ENCODE measurements around the gene STK35.

STK35 gene

DNA sequence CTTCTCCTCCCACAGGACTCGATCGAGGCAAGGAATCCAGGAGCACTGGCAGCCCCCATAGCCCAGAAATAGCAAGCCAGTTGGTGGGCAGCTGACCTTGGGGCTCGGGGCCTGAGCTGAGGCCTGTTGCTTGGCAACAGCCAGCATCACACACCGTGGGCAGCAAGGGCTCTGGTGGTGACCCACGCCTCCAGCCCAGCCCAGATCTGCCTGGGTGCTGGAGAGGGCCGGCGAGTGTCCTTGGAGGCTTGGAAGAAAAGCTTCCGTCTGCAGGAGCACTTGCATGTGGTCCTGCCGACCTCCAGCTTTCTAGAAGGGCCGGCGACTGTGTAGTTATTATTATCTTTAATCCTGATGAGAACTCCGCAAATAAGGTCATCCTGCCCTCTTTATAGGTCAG, 67.3 kb downstream of the STK35 start:
- no CpG with 5 or more reads among the region's 12 CpGs for WGBS, 2 donors (ENCODE audit: extremely low coverage in 2 of 2, insufficient read length in 2 of 2, insufficient replicate concordance in 1 of 2)
- Histone ChIP-seq H4K8ac (ENCODE audit: low read depth, low read length) (no peak overlapping the region), H3K14ac (ENCODE audit: low read length) (no peak overlapping the region), H3K4ac (ENCODE audit: low read length) (no peak overlapping the region), H4K91ac (ENCODE audit: low read depth, low read length, poor library complexity) (no peak overlapping the region), H3K9ac (ENCODE audit: low read depth, low read length, poor library complexity) (no peak overlapping the region), H2BK5ac (ENCODE audit: low read length) (no peak overlapping the region), H2AFZ (ENCODE audit: low read length) (no peak overlapping the region), H3K79me1 (ENCODE audit: low read depth, low read length) (no peaks in the 10 kb centered on the region), H3K23ac (ENCODE audit: low read depth, low read length, poor library complexity) (no peak overlapping the region), H3K4me1 (ENCODE audit: control insufficient read depth in 2 of 2, insufficient read depth in 1 of 2, low read depth in 1 of 2, low read length in 2 of 2) (peaks cover 0 to 2% of the 10 kb centered on the region in 2 donors), H3K4me3 (ENCODE audit: low read length in 2 of 2) (no peak overlapping the region), H2AK5ac (ENCODE audit: low read depth, low read length) (no peak overlapping the region), H2BK120ac (ENCODE audit: low read depth, low read length) (no peak overlapping the region), H3K4me2 (ENCODE audit: insufficient read depth, low read length, poor library complexity, severe bottlenecking) (no peak overlapping the region), H3K27me3 (ENCODE audit: control insufficient read depth in 3 of 3, insufficient read depth in 3 of 3, low read depth in 1 of 3, low read length in 3 of 3) (peaks cover 0 to 20% (median 0%) of the 10 kb centered on the region in 3 experiments), H2BK15ac (ENCODE audit: low read length) (no peak overlapping the region), H2BK12ac (ENCODE audit: low read length) (no peak overlapping the region), H3K36me3 (replicated peaks in 1 of 2; ENCODE audit: control insufficient read depth in 2 of 2, insufficient read depth in 2 of 2, low read length in 2 of 2) (no peaks in the 10 kb centered on the region), H3K27ac (replicated peaks; ENCODE audit: low read length) (no peak overlapping the region), H3K9me3 (replicated peaks in 1 of 2; ENCODE audit: control insufficient read depth in 2 of 2, insufficient read depth in 1 of 2, low read depth in 1 of 2, low read length in 2 of 2) (no peaks in the 10 kb centered on the region), H3K18ac (ENCODE audit: low read length) (no peak overlapping the region)
- DNase-seq (ENCODE audit: low spot score): no peak

DNA sequence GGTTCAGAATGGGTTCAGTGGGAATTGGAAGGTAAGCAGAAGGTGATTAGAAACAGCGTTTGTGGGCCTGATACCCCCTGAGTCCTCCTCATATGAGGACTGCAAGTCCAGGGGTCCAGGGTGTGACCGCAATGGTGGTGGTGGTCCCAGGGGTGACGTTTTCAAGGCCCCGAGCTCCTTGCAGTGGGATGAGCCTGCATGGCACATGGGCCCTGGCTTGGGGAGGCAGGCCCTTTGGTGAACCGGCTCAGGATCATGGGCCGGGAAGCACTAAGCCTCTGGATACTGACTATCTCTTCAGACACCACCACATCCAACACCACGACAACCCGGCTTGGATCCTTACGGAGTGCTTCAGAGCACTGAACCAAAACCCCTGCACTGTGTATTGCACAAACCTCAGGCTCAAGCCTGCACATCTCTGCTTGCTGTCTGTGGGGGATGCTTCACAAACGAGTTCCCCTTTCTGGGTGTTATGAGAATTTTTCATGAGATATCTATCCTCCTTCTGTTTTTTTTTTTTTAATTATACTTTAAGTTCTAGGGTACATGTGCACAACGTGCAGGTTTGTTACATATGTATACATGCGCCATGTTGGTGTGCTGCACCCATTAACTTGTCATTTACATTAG, 67.9 kb downstream of the STK35 start:
- H2AFZ ChIP-seq (ENCODE audit: low read length): no peak overlapping the region
- peaks cover 0 to 14% (median 0%) of the 10 kb centered on the region in 3 experiments for H3K27me3 ChIP-seq (ENCODE audit: control insufficient read depth in 3 of 3, insufficient read depth in 3 of 3, low read depth in 1 of 3, low read length in 3 of 3)
- H3K27ac ChIP-seq (replicated peaks; ENCODE audit: low read length): no peak overlapping the region
- no peak overlapping the region for H3K18ac ChIP-seq (ENCODE audit: low read length)
- H2BK15ac ChIP-seq (ENCODE audit: low read length): no peak overlapping the region
- H2AK5ac ChIP-seq (ENCODE audit: low read depth, low read length): no peak overlapping the region
- no peak overlapping the region for H2BK120ac ChIP-seq (ENCODE audit: low read depth, low read length)
- no peaks in the 10 kb centered on the region for H3K79me1 ChIP-seq (ENCODE audit: low read depth, low read length)
- H3K36me3 ChIP-seq (replicated peaks in 1 of 2; ENCODE audit: control insufficient read depth in 2 of 2, insufficient read depth in 2 of 2, low read length in 2 of 2): no peaks in the 10 kb centered on the region
- no peak overlapping the region for H3K4ac ChIP-seq (ENCODE audit: low read length)
- H3K4me2 ChIP-seq (ENCODE audit: insufficient read depth, low read length, poor library complexity, severe bottlenecking): no peak overlapping the region
- no peak overlapping the region for H4K8ac ChIP-seq (ENCODE audit: low read depth, low read length)
- H2BK12ac ChIP-seq (ENCODE audit: low read length): no peak overlapping the region
- H3K9me3 ChIP-seq (replicated peaks in 1 of 2; ENCODE audit: control insufficient read depth in 2 of 2, insufficient read depth in 1 of 2, low read depth in 1 of 2, low read length in 2 of 2): no peaks in the 10 kb centered on the region
- DNase-seq (ENCODE audit: low spot score): no peak
- H2BK5ac ChIP-seq (ENCODE audit: low read length): no peak overlapping the region
- peak overlapping the region in 1 of 2 donors; percentile 59 for H3K4me3 ChIP-seq (ENCODE audit: low read length in 2 of 2)
- no peak overlapping the region for H3K14ac ChIP-seq (ENCODE audit: low read length)
- no CpG with 5 or more reads among the region's 12 CpGs for WGBS, 2 donors (ENCODE audit: extremely low coverage in 2 of 2, insufficient read length in 2 of 2, insufficient replicate concordance in 1 of 2)
- H3K9ac ChIP-seq (ENCODE audit: low read depth, low read length, poor library complexity): no peak overlapping the region
- no peak overlapping the region for H4K91ac ChIP-seq (ENCODE audit: low read depth, low read length, poor library complexity)
- peaks cover 0 to 2% of the 10 kb centered on the region in 2 donors for H3K4me1 ChIP-seq (ENCODE audit: control insufficient read depth in 2 of 2, insufficient read depth in 1 of 2, low read depth in 1 of 2, low read length in 2 of 2)
- H3K23ac ChIP-seq (ENCODE audit: low read depth, low read length, poor library complexity): no peak overlapping the region

DNA sequence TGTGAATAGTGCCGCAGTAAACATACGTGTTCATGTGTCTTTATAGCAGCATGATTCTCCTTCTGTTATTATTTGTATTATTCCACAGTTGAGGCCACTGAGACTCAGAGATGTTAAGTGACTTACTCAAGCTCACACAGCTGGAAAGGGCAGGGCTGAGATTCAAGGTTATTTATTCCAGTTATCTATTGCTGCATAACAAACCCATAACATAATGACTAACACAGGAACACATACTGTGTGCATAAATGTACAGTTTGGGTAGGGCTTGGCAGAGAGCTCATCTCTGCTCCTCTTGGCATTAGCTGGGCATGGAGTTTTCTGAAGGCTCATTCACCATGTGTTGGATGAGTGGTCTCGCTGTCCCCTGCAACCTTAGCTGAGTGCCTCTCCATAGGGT, 68.8 kb downstream of the STK35 start:
- no peak overlapping the region for H3K14ac ChIP-seq (ENCODE audit: low read length)
- WGBS, 2 donors (ENCODE audit: extremely low coverage in 2 of 2, insufficient read length in 2 of 2, insufficient replicate concordance in 1 of 2): no CpG with 5 or more reads among the region's 3 CpGs
- H2AFZ ChIP-seq (ENCODE audit: low read length): no peak overlapping the region
- peaks cover 0 to 12% (median 0%) of the 10 kb centered on the region in 3 experiments for H3K27me3 ChIP-seq (ENCODE audit: control insufficient read depth in 3 of 3, insufficient read depth in 3 of 3, low read depth in 1 of 3, low read length in 3 of 3)
- peaks cover 0 to 2% of the 10 kb centered on the region in 2 donors for H3K4me1 ChIP-seq (ENCODE audit: control insufficient read depth in 2 of 2, insufficient read depth in 1 of 2, low read depth in 1 of 2, low read length in 2 of 2)
- H2BK120ac ChIP-seq (ENCODE audit: low read depth, low read length): no peak overlapping the region
- no peak overlapping the region for H2BK5ac ChIP-seq (ENCODE audit: low read length)
- no peak overlapping the region for H4K8ac ChIP-seq (ENCODE audit: low read depth, low read length)
- H3K23ac ChIP-seq (ENCODE audit: low read depth, low read length, poor library complexity): no peak overlapping the region
- H3K36me3 ChIP-seq (replicated peaks in 1 of 2; ENCODE audit: control insufficient read depth in 2 of 2, insufficient read depth in 2 of 2, low read length in 2 of 2): no peaks in the 10 kb centered on the region
- H3K4ac ChIP-seq (ENCODE audit: low read length): no peak overlapping the region
- no peak overlapping the region for H4K91ac ChIP-seq (ENCODE audit: low read depth, low read length, poor library complexity)
- H2BK15ac ChIP-seq (ENCODE audit: low read length): no peak overlapping the region
- no peaks in the 10 kb centered on the region for H3K9me3 ChIP-seq (replicated peaks in 1 of 2; ENCODE audit: control insufficient read depth in 2 of 2, insufficient read depth in 1 of 2, low read depth in 1 of 2, low read length in 2 of 2)
- H3K4me3 ChIP-seq (ENCODE audit: low read length in 2 of 2): no peak overlapping the region
- no peak overlapping the region for H3K9ac ChIP-seq (ENCODE audit: low read depth, low read length, poor library complexity)
- H3K4me2 ChIP-seq (ENCODE audit: insufficient read depth, low read length, poor library complexity, severe bottlenecking): no peak overlapping the region
- no peak overlapping the region for H2AK5ac ChIP-seq (ENCODE audit: low read depth, low read length)
- DNase-seq (ENCODE audit: low spot score): no peak
- no peaks in the 10 kb centered on the region for H3K79me1 ChIP-seq (ENCODE audit: low read depth, low read length)
- no peak overlapping the region for H3K27ac ChIP-seq (replicated peaks; ENCODE audit: low read length)
- H2BK12ac ChIP-seq (ENCODE audit: low read length): no peak overlapping the region
- no peak overlapping the region for H3K18ac ChIP-seq (ENCODE audit: low read length)

DNA sequence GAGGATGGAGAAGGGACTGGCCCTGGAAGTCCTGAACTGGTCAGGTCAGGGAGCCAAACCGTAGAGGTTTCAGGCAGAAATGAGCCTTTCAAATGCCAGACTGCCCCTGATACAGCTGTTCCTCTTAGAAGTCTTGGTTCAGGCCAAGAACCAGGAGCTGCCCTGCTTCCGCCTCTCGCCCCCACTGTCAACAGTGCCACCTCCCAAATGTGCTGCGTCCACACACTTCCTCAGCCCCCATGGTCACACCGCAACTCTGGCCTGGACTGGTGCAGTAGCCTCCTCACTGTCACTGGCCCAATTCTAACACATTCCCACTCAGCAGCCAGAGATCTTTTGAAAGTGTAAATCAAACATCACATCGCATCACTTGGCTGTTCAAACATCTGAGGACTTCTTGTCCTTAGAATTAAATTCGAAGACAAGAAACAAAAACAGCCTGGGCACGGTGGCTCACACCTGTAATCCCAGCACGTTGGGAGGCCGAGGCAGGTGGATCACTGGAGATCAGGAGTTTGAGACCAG, 69.7 kb downstream of the STK35 start:
- Histone ChIP-seq H3K79me1 (ENCODE audit: low read depth, low read length) (no peaks in the 10 kb centered on the region), H3K27me3 (ENCODE audit: control insufficient read depth in 3 of 3, insufficient read depth in 3 of 3, low read depth in 1 of 3, low read length in 3 of 3) (peaks cover 0 to 16% (median 0%) of the 10 kb centered on the region in 3 experiments), H3K4me2 (ENCODE audit: insufficient read depth, low read length, poor library complexity, severe bottlenecking) (no peak overlapping the region), H2AFZ (ENCODE audit: low read length) (no peak overlapping the region), H3K9me3 (replicated peaks in 1 of 2; ENCODE audit: control insufficient read depth in 2 of 2, insufficient read depth in 1 of 2, low read depth in 1 of 2, low read length in 2 of 2) (no peaks in the 10 kb centered on the region), H3K14ac (ENCODE audit: low read length) (no peak overlapping the region), H3K4me1 (ENCODE audit: control insufficient read depth in 2 of 2, insufficient read depth in 1 of 2, low read depth in 1 of 2, low read length in 2 of 2) (peaks cover 0 to 2% of the 10 kb centered on the region in 2 donors), H2AK5ac (ENCODE audit: low read depth, low read length) (no peak overlapping the region), H2BK120ac (ENCODE audit: low read depth, low read length) (no peak overlapping the region), H3K4ac (ENCODE audit: low read length) (no peak overlapping the region), H2BK5ac (ENCODE audit: low read length) (no peak overlapping the region), H2BK15ac (ENCODE audit: low read length) (no peak overlapping the region), H3K27ac (replicated peaks; ENCODE audit: low read length) (no peak overlapping the region), H2BK12ac (ENCODE audit: low read length) (no peak overlapping the region), H3K23ac (ENCODE audit: low read depth, low read length, poor library complexity) (no peak overlapping the region), H4K91ac (ENCODE audit: low read depth, low read length, poor library complexity) (no peak overlapping the region), H3K4me3 (ENCODE audit: low read length in 2 of 2) (no peak overlapping the region), H3K9ac (ENCODE audit: low read depth, low read length, poor library complexity) (no peak overlapping the region), H3K36me3 (replicated peaks in 1 of 2; ENCODE audit: control insufficient read depth in 2 of 2, insufficient read depth in 2 of 2, low read length in 2 of 2) (no peaks in the 10 kb centered on the region), H3K18ac (ENCODE audit: low read length) (no peak overlapping the region), H4K8ac (ENCODE audit: low read depth, low read length) (no peak overlapping the region)
- DNase-seq (ENCODE audit: low spot score): no peak
- no CpG with 5 or more reads among the region's 10 CpGs for whole genome bisulfite sequencing, 2 donors (ENCODE audit: extremely low coverage in 2 of 2, insufficient read length in 2 of 2, insufficient replicate concordance in 1 of 2)

Measured in neuronal stem cell (in vitro differentiated cells).